Measurements from ENCODE around the gene HEPN1. TPM values are rescaled to one million over a fixed set of nuclear protein-coding genes. Genes with fewer than 3 reads are reported as not detected.

HEPN1 gene
- total and polyA plus RNA-seq, 2 of the 8 experiments (the other 6 are each of a cell fraction or from before 2014, with no cell fraction given) = not detected

DNA sequence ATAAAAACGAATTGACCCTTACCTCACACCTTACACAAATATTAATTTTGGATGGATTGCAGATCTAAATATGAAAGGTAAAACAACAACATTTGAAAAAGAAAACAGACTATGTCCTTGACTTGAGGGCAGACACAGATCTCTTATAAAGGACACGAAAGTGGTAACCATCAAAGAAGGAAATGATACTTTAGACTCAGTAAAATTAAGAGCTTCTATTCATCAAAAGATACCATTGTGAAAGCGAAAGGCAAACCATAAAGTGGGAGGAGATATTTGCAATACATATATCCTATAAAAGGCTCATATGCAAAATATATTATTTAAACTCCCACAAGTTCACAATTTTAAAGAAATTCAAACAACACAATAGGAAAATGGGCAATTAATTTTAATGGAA is 11.7 kb downstream of the HEPN1 start:
- H4K91ac ChIP-seq (replicated peaks; ENCODE audit: insufficient read length, low read length) = no peak overlapping the region
- H3K23ac ChIP-seq (ENCODE audit: insufficient read length) = no peak overlapping the region
- H2AFZ ChIP-seq (ENCODE audit: low read length) = no peak overlapping the region
- no peak overlapping the region for H3K56ac ChIP-seq (replicated peaks; ENCODE audit: insufficient read length, low read depth, low read length)
- H3K27ac ChIP-seq (ENCODE audit: low read depth, low read length) = no peak overlapping the region
- FAIRE-seq (no peak), DNase-seq (ENCODE audit: low read depth in 1 of 2, low spot score in 2 of 2) (no peak)
- no peak overlapping the region for H4K5ac ChIP-seq (ENCODE audit: insufficient read length, low read depth, low read length)
- no peak overlapping the region for H2BK12ac ChIP-seq (ENCODE audit: low read depth, low read length)
- H3K4me3 ChIP-seq (ENCODE audit: extremely low read depth in 1 of 4, insufficient read depth in 2 of 4, low read depth in 3 of 4, low read length in 4 of 4) = no peak overlapping the region
- ChIA-PET CTCF (ENCODE audit: partially characterized antibody) (no interaction called here), POLR2A (ENCODE audit: partially characterized antibody) (no interaction called here)
- H2BK15ac ChIP-seq (ENCODE audit: low read length) = no peak overlapping the region
- no peak overlapping the region for H3K4ac ChIP-seq (replicated peaks; ENCODE audit: insufficient read length, low read depth, low read length)
- H3K23me2 ChIP-seq (ENCODE audit: low read depth, low read length) = no peaks in the 10 kb centered on the region; the same call in 1 of the 2 replicates
- no peak overlapping the region for H3K9ac ChIP-seq (replicated peaks in 1 of 4; ENCODE audit: extremely low read depth in 1 of 4, low read depth in 3 of 4, low read length in 3 of 4)
- no peak overlapping the region for H2BK5ac ChIP-seq (ENCODE audit: low read depth, low read length)
- no peaks in the 10 kb centered on the region for H3K9me3 ChIP-seq (ENCODE audit: insufficient read depth in 2 of 2, low read depth in 1 of 2, low read length in 1 of 2)
- no peak overlapping the region for H3K4me2 ChIP-seq (ENCODE audit: insufficient read depth in 1 of 2, low read depth in 2 of 2, low read length in 2 of 2)
- no peak overlapping the region for H2AK5ac ChIP-seq (ENCODE audit: low read depth, low read length)
- no peak overlapping the region for H3K14ac ChIP-seq (ENCODE audit: insufficient read length)
- H3K18ac ChIP-seq (ENCODE audit: extremely low read depth, low read length) = no peak overlapping the region
- WGBS, 2 experiments (ENCODE audit: extremely low coverage in 1 of 2, insufficient coverage in 1 of 2, insufficient read length in 1 of 2, insufficient replicate concordance in 2 of 2, low coverage in 1 of 2, low lambda C conversion rate in 2 of 2, missing lambda C conversion rate in 1 of 2) = 76% methylated on average over 3 of the region's 3 CpGs; no CpG with 5 or more reads in 1 of the 2 experiments
- no peaks in the 10 kb centered on the region for H4K20me1 ChIP-seq (replicated peaks in 1 of 2; ENCODE audit: control insufficient read depth in 1 of 2, insufficient read depth in 2 of 2, low read length in 2 of 2)
- no peaks in the 10 kb centered on the region for H3K79me1 ChIP-seq (ENCODE audit: low read depth, low read length)
- no peaks in the 10 kb centered on the region for H3K4me1 ChIP-seq (replicated peaks in 1 of 4; ENCODE audit: control insufficient read depth in 3 of 4, insufficient read depth in 4 of 4, low read length in 3 of 4)
- no peaks in the 10 kb centered on the region for H3K79me2 ChIP-seq (ENCODE audit: control insufficient read depth in 1 of 2, insufficient read depth in 2 of 2, low read length in 2 of 2)
- H3K27me3 ChIP-seq (replicated peaks in 1 of 4; ENCODE audit: control insufficient read depth in 3 of 4, extremely low read depth in 1 of 4, insufficient read depth in 3 of 4, low read length in 3 of 4) = peaks cover 0 to 3% (median 0%) of the 10 kb centered on the region in 4 experiments; a peak in 4 of 7 replicates
- H2BK20ac ChIP-seq (ENCODE audit: low read length) = no peak overlapping the region
- H2BK120ac ChIP-seq (replicated peaks; ENCODE audit: low read depth, low read length) = no peak overlapping the region
- no peak overlapping the region for H4K8ac ChIP-seq (ENCODE audit: extremely low read depth, insufficient read depth, low read length)
- H3K36me3 ChIP-seq (ENCODE audit: control insufficient read depth in 2 of 4, insufficient read depth in 4 of 4, low read length in 3 of 4) = no peaks in the 10 kb centered on the region
- TF ChIP-seq BACH1 (IDR thresholded peaks at IDR 0.05; ENCODE audit: low read length) = no peak
- TF ChIP-seq RBBP5 (IDR thresholded peaks at IDR 0.05; ENCODE audit: borderline replicate concordance, low read depth, low read length) = no peak
- TF ChIP-seq SAP30 (IDR thresholded peaks at IDR 0.05; ENCODE audit: insufficient read depth, insufficient replicate concordance, low read length) = no peak
- TF ChIP-seq HDAC6 (IDR thresholded peaks at IDR 0.05; ENCODE audit: low read depth, low read length) = no peak
- TF ChIP-seq TAF7 (optimal IDR thresholded peaks at IDR 0.05; ENCODE audit: borderline replicate concordance, low read depth, low read length) = no peak
- TF ChIP-seq CBX8 (IDR thresholded peaks at IDR 0.05; ENCODE audit: borderline replicate concordance, low read depth, low read length) = no peak
- TF ChIP-seq, protein P1, sequence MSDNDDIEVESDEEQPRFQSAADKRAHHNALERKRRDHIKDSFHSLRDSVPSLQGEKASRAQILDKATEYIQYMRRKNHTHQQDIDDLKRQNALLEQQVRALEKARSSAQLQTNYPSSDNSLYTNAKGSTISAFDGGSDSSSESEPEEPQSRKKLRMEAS (IDR thresholded peaks at IDR 0.05) = no peak
- TF ChIP-seq SIX5 (IDR thresholded peaks at IDR 0.05; ENCODE audit: low read depth, low read length) = no peak
- TF ChIP-seq, protein P2, sequence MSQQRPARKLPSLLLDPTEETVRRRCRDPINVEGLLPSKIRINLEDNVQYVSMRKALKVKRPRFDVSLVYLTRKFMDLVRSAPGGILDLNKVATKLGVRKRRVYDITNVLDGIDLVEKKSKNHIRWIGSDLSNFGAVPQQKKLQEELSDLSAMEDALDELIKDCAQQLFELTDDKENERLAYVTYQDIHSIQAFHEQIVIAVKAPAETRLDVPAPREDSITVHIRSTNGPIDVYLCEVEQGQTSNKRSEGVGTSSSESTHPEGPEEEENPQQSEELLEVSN (IDR thresholded peaks at IDR 0.05) = no peak
- no peak for TF ChIP-seq SP2 (IDR thresholded peaks at IDR 0.05; ENCODE audit: low read length)
- no peak for TF ChIP-seq SP1 (IDR thresholded peaks at IDR 0.05; ENCODE audit: low read depth, low read length)
- TF ChIP-seq, protein P3, sequence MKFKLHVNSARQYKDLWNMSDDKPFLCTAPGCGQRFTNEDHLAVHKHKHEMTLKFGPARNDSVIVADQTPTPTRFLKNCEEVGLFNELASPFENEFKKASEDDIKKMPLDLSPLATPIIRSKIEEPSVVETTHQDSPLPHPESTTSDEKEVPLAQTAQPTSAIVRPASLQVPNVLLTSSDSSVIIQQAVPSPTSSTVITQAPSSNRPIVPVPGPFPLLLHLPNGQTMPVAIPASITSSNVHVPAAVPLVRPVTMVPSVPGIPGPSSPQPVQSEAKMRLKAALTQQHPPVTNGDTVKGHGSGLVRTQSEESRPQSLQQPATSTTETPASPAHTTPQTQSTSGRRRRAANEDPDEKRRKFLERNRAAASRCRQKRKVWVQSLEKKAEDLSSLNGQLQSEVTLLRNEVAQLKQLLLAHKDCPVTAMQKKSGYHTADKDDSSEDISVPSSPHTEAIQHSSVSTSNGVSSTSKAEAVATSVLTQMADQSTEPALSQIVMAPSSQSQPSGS (IDR thresholded peaks at IDR 0.05; ENCODE audit: low read length) = no peak
- TF ChIP-seq POLR2A (IDR thresholded peaks at IDR 0.05; ENCODE audit: control extremely low read depth in 1 of 2, low read depth in 2 of 2, low read length in 2 of 2) = no peak
